ENCODE measurements around the gene TMEM221. TPM values are rescaled to one million over a fixed set of nuclear protein-coding genes. Genes with fewer than 3 reads are reported as not detected.
A peak's percentile ranks its signal among the peaks of the same experiment; 100 is the strongest.

Gene TMEM221
- total and polyA plus RNA-seq, 9 of the 15 experiments (the other 6 are each of a cell fraction or from before 2014, with no cell fraction given), result 0.06 to 0.35 TPM; not detected in 7

- no peak for TF ChIP-seq MBD1 (CRISPR knock-in tag; IDR thresholded peaks at IDR 0.05)
- no peak for TF ChIP-seq HIVEP1 (CRISPR knock-in tag; IDR thresholded peaks at IDR 0.05)
- no peak for TF ChIP-seq ZNF184 (CRISPR knock-in tag; IDR thresholded peaks at IDR 0.05)
- TF ChIP-seq PML (IDR thresholded peaks at IDR 0.05; ENCODE audit: low read length), result peak; percentile 88
- no peak for TF ChIP-seq ZNF780A (CRISPR knock-in tag; IDR thresholded peaks at IDR 0.05)
- no peak for TF ChIP-seq NFRKB (IDR thresholded peaks at IDR 0.05; ENCODE audit: low read depth)
- TF ChIP-seq CBX1 (IDR thresholded peaks at IDR 0.05; ENCODE audit: low read depth), result peak; percentile 87; the same call in 1 of the 2 replicates
- no peak for TF ChIP-seq ZC3H4 (CRISPR knock-in tag; IDR thresholded peaks at IDR 0.05; ENCODE audit: borderline replicate concordance)
- peak in 1 of 2 experiments; percentile 34; a peak in 1 of 4 replicates for TF ChIP-seq NRF1 (conservative IDR thresholded peaks at IDR 0.05 in 1 of 2, IDR thresholded peaks at IDR 0.05 in 1 of 2)
- no peak for TF ChIP-seq PHB (CRISPR knock-in tag; IDR thresholded peaks at IDR 0.05)
- TF ChIP-seq ZNF143 (CRISPR knock-in tag; IDR thresholded peaks at IDR 0.05), result peak; percentile 20; the same call in 1 of the 2 replicates
- no peak for TF ChIP-seq ZNF830 (CRISPR knock-in tag; IDR thresholded peaks at IDR 0.05)
- no peak for TF ChIP-seq ZFP30 (CRISPR knock-in tag; IDR thresholded peaks at IDR 0.05; ENCODE audit: borderline replicate concordance)
- TF ChIP-seq RBBP5 (IDR thresholded peaks at IDR 0.05; ENCODE audit: borderline replicate concordance, insufficient read depth, low read length, poor library complexity, severe bottlenecking), result no peak
- TF ChIP-seq ZKSCAN3 (CRISPR knock-in tag; IDR thresholded peaks at IDR 0.05), result no peak
- TF ChIP-seq ZNF212 (CRISPR knock-in tag; IDR thresholded peaks at IDR 0.05), result no peak
- TF ChIP-seq ZNF121 (CRISPR knock-in tag; conservative IDR thresholded peaks at IDR 0.05), result no peak
- no peak for TF ChIP-seq DNMT1 (IDR thresholded peaks at IDR 0.05)
- no peak for TF ChIP-seq TGIF2 (CRISPR knock-in tag; IDR thresholded peaks at IDR 0.05)
- no peak for TF ChIP-seq TCF15 (CRISPR knock-in tag; IDR thresholded peaks at IDR 0.05)
- TF ChIP-seq KLF16 (IDR thresholded peaks at IDR 0.05), result no peak
- no peak for TF ChIP-seq ZNF354B (CRISPR knock-in tag; IDR thresholded peaks at IDR 0.05)
- no peak for TF ChIP-seq AFF4 (CRISPR knock-in tag; IDR thresholded peaks at IDR 0.05)
- TF ChIP-seq PHF20 (IDR thresholded peaks at IDR 0.05; ENCODE audit: partially characterized antibody), result no peak
- TF ChIP-seq LCOR (CRISPR knock-in tag; IDR thresholded peaks at IDR 0.05), result no peak
- no peak for TF ChIP-seq ZNF551 (CRISPR knock-in tag; IDR thresholded peaks at IDR 0.05)
These were observed 43.0 kb downstream of the TMEM221 start, which contains the start of gene BST2 (continued) for GRCh38 chr19:17405250-17406045.

All from K562 (cell line).